RPMI7951 (cell line): ENCODE results near the gene MARK2. TPM values are rescaled to one million over a fixed set of nuclear protein-coding genes. Genes with fewer than 3 reads are reported as not detected.
A peak's percentile ranks its signal among the peaks of the same experiment; 100 is the strongest.

Experiments used
- DNase-seq: peaks from one replicate; pipeline ENCODE4 v3.0.0-alpha.2; 2012; ENCODE audit warnings: low read depth
- total RNA-seq: library from RNA; depleted of rRNA; stranded (reverse); fragments of >200 nt; shearing (Covaris generic); gene quantifications from 2 replicates; pipeline ENCODE4 v1.2.3, GENCODE V29; 2014

Gene MARK2
- total RNA-seq, 1 experiment from 2014 or later: 9.0 TPM

DNA sequence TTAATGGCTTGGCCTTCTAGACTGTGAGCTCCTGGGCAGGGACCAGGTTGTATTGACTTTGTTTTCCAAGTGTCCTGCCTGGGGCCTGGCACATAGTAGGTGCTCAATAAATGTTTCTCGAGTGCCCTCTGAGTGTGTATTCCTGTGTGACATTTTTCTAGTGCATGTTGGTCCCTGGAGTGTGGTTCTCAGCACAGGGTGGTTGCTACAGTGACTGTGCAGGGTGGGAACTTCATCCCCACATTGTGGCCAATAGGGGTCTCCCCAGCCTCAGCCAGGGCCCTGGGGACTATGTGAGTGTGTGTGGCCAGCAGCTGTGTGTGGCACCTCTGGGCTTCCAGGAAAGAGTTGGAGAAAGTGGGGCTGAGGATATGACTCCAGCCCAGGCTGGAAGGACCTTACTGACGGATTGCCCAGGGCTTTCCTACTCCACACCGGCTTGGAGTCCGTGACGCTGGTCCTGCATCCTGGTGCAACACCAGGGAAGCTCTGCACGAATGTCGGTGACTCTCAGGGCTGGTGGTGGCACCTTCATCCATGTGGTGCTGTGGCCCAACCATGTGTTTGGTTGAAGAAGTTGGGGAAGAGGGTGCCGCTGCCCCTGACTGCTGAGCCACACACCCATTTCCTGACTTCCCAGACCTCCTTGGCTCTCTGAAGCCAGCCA lies 9.0 kb upstream of the MARK2 start:
- DNase-seq: peak; percentile 44

- no peak for DNase-seq
Measured at GRCh38 chr11:63831326-63831725, 7.6 kb upstream of the MARK2 start.

GRCh38 chr11:63832336-63832735 lies 6.6 kb upstream of the MARK2 start:
- no peak for DNase-seq

DNA sequence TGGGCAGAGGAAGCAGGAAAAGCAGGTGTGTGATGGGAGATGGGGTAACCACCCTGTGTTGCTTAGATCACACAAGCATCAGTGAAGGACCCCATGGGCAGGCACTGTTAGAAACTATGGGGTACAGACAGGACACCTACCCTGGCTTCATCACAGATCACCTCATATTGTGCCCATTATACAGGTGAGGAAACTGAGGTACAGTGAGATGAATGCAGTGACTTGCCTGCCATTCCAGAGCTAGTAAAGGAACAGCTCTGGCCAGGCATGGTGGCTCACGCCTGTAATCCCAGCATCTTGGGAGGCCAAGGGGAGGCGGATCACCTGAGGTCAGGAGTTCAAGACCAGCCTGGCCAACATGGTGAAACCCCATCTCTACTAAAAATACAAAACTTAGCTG lies 5.9 kb upstream of the MARK2 start:
- no peak for DNase-seq

DNA sequence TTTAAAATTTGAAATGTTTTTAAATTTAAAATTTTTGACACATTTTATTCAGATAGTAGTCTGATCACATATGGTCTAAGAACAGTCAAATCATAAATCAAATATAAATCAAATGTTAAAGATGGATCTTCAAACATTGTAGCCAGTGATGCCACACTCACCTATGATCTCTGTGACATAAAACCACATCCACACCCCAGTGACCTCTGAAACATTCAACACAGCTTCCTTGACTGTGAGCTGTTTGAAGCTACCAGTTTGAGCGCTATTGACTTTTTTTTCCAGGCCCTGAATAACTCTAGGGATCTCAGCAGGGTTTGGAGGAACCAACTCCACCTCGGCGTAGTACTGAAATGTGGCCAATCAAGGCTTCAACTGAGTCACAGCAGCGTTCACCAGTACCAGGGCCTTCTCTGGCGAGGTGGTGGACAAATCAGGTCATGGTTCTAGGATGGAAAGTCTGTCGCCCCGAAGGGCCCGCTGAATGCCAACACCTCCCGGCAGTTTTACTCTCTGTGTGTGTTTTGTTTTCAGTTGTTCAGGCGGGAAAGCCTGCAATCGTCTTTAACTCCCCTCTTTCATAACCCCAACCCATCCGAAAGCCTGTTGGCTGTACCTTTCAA lies 4.3 kb upstream of the MARK2 start:
- DNase-seq: no peak

DNA sequence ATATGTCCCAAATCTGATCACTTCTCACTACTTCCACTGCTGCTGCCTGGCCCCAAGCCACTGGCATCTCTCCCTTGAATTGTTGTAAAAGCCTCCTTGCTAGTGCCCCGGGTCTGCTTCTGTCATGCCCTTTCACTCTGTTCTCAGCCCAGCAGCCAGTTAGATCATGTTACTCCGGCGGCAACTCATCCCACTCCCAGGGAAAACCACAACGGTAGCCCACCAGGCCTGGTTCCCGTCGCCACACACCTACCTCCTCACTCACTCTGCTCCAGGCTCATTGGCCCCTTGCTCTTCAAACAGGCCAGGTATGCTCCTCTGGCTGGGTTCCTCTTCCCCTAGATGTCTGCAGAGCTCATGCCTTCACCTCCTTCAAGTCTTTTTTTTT lies 3.8 kb upstream of the MARK2 start:
- DNase-seq: no peak

DNA sequence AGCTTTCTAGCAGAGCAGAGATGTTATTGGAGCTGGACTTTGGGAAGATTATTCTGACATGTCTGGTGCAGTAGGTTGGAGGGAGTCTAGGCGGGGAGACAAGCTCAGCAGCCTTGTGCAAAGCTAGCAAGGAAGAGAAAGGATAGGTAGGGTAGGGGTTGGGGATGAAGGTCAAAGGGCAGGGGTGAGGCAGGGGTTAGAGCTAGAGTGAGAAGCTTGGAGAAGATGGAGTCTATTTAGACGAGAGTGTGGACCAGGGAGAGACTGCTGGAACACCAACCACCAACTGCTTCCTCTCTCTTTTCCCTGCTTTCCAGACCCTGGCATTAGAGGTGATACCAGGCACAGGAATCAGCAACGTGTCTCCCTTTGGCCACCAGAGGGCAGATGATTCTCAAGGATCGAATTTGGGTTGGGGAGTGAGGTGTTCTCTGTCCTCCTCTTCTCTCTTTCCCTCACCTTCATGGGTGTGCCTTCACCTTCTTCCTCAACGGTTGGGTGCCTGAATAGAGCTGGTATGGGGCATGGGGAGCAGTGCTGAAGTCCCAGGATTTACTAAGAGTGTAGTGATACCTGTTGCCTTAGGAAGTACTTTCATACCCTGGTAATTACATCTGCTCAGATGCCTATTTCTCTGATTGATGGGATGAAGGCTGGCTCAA lies 1.8 kb upstream of the MARK2 start:
- peak; percentile 73 for DNase-seq

DNA sequence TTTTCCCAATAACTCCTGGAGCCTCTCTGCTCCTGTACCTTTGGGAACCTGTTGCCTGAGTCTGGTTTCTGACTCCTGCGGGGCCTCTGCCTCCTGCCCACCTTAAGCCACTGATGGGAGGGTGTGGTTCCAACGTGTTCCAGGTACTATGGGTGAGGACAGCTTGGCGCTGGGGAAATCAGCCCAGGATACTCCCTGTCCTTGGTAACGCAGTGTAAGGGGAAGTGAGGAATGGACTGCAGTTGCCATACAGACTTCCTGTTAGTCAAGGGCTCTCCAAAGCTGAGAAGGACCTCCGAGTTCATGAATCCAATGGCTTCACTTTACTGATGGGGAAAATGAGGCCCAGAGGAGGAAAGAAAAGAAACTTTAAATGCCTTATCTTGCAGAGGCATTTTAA lies 1.2 kb upstream of the MARK2 start:
- DNase-seq: no peak

DNA sequence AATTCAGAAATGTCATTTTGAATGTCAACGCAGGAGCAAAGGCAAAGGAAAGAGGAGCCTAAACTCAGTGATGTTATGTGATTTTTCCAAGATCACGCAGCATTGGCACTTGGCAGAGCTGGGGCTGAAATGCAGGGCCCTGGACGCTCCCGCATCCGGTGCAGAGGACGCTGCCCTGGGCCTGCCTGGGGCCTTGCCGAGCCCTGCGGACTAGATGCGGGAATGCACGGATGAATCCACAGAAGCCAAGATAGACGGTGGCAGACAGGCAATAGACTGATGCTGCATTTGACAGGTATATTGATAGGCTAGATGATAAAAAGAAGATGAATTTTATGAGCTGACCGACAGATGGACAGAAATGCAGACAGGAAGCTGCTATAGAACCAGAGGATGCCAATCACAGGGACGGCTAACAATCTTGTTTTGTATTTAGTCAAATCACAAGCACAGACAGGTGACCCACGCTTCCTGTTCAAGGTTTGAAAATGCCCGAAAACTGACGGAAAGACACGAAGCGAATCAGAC lies 696 bp upstream of the MARK2 start:
- no peak for DNase-seq

- DNase-seq: peak; percentile 16
Measured at GRCh38 chr11:63839508-63840355, 822 bp downstream of the MARK2 start.

DNA sequence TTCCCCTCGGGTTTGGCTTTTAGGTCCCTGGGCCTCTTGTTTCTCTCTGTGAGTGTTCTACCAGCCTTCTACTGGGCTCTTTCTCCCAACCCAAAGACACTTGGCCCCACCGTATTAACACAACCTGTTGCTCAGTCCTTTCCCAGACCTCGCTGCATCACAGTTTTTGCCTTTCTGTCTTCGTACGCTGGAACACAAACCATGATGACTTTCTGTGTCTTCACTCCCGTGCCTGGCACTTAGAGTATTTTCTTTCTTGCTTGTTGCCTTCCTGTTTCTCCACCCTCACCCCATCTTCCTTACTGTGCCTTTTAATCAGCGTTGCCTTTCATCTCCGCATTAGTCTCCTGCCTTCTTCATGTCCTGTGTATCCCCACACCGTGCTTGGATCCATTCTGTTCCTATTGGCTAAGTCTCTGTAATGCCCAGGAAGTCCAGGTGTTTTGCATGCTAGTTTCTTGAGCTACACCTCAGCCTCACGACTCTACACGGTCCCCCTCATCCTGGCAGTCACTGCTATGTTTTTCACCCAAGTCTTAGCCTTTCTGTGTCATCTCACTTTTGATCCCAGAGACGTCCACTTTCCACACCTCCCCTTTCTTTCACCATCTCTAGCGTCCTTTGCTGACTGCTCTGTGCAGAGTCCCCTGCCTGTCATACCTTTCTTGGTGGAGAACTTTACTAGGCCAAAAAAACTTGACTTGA lies 1.6 kb downstream of the MARK2 start:
- no peak for DNase-seq

GRCh38 chr11:63841554-63841953 lies 2.6 kb downstream of the MARK2 start:
- DNase-seq: peak; percentile 32

DNA sequence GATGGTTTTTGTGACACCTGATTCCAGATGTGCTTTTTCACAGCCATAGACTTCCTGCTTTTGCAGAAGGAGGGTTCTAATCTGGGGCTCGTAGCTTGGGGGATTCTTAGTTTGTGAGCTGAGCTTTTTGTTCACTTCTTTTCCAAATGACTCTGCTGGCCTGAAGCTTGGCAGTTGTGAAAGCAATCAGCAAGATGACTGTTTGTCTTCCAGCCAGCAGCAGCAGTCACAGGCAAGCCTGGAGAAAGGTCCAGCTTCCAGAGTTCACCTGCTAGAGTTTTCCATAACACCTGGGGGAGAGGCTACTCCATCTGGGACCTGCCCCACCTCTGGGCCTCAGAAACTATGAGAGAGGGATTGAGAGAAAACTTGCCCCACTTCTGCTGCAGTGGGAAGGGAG lies 4.1 kb downstream of the MARK2 start:
- no peak for DNase-seq

- DNase-seq: no peak
Measured at GRCh38 chr11:63844836-63845235, 5.9 kb downstream of the MARK2 start.

DNA sequence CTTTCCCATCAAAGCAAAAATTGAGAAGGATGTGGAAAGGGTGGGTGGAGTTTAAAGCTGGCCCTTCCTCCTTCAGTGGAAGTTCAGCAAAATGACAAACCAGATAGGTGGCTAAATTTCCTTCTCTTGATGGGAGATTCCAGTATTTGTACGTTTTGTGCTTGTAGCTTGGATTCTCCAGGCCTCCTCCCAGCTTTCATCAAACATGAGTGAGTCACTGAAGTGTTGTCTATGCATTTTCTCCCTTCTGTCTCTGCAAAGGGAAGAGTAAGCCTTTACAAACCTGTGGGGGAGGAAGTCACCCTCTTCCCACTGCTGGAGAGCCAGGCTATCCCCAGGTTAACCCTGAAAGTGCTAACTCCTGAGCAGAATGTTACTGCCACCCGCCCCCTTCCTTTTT lies 6.4 kb downstream of the MARK2 start:
- peak; percentile 30 for DNase-seq

DNA sequence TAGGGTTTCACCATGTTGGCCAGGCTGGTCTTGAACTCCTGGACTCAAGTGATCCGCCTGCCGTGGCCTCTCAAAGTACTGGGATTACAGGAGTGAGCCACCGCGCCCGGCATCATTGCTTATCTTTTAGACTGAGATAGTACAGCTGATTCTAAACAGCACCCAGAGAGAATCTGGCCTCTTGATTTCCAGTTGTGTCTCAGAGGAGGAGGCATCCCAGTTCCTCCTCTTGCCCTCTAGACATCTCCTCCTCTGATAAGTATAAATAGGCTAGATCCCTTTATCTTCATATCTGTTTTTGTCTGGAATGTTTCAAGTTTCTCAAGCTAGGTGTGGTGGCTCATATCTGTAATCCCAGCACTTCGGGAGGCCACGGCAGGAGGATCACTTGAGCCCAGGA lies 7.0 kb downstream of the MARK2 start:
- DNase-seq: no peak

GRCh38 chr11:63846897-63847296 lies 8.0 kb downstream of the MARK2 start:
- DNase-seq: no peak

DNA sequence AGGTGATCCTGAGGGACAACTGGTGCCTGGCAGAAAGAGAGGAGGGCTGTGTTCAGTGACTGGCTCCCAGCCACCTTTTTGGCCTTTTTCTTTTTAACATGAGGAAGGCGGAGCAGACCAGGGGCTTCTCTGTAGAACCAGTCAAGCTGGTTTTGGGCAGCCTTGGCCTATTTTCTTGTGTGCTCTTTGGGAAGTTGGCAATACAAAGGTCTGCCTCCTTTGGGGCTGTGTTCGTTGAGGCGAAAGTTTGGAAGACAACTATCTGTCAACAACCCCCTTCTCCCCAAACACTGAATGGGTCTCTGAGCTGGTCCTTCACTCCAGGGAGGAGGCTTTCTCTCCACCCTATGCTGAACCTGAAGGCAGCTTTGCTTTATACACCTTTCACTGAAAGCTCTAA lies 8.5 kb downstream of the MARK2 start:
- DNase-seq: no peak

- DNase-seq: no peak
Measured at GRCh38 chr11:63849691-63850090, 10.8 kb downstream of the MARK2 start.

DNA sequence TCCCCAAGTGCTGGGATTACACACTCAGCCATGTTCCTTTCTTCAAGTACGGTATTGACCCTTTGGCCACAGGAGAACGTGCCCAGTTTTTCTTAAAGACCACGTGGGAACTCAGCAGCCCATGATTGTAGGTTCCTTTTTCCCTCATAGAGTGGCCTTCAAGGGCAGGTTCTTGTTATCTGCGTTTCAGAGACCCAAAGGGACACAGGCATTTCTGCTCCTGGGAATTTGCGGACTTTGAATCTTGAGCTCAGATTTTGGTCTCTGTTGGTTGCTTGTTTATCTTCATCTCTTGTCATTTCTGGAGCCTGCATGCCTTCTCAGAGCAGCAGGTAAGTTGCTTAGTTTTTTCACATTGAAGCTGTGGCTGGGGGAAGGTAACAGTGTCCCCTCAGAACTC lies 12.0 kb downstream of the MARK2 start:
- DNase-seq: no peak

GRCh38 chr11:63851364-63851763 lies 12.5 kb downstream of the MARK2 start:
- DNase-seq: no peak

DNA sequence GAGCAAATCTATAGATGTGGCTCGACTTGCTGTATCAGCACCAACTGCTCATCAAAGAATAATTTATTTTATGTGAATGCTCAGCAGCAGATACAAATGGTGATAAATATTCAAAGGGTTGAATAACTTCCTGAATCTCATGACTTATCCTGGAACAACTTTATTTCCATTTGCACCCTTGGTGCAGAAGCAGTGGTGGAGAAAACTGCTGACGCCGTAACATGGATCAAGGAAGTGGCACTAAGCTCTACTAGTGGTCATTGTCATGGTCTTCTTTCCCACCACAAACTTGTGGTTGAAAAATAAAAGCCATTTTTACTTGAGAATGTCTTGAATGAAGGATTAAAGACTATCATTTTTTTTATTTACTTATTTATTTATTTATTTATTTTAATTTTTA lies 14.6 kb downstream of the MARK2 start:
- no peak for DNase-seq
